ENCODE results near the gene SOX30. TPM values are rescaled to one million over a fixed set of nuclear protein-coding genes. Genes with fewer than 3 reads are reported as not detected.

The SOX30 gene
- total RNA-seq, 2 experiments from 2014 or later, result 0.18 to 0.33 TPM

GRCh38 chr5:157611571-157612476 is 40.4 kb downstream of the SOX30 start:
- H3K27me3 Mint-ChIP-seq, result no peaks in the 10 kb centered on the region
- no peak overlapping the region for H3K4me3 Mint-ChIP-seq
- H3K27ac Mint-ChIP-seq, result peak overlapping the region; percentile 86
- no peak for DNase-seq
- CTCF ChIA-PET, result interaction anchor here (0.9 to 1.2 kb wide), 3 partner anchors 8 to 38 kb away, joined by 3 read pairs; no protein-coding TSS in a partner anchor
- peaks cover 11% of the 10 kb centered on the region for H3K36me3 Mint-ChIP-seq (ENCODE audit: low read depth)
- peaks cover under 1% of the 10 kb centered on the region for H3K9me3 Mint-ChIP-seq
- H3K4me1 Mint-ChIP-seq, result peaks cover 67% of the 10 kb centered on the region
- POLR2A ChIA-PET, result interaction anchor here (0.9 to 2.3 kb wide), 7 partner anchors 8 to 72 kb away, joined by 3 to 9 read pairs (median 5); no protein-coding TSS in a partner anchor

GRCh38 chr5:157610990-157611389 is 41.2 kb downstream of the SOX30 start:
- peaks cover 11% of the 10 kb centered on the region for H3K36me3 Mint-ChIP-seq (ENCODE audit: low read depth)
- no peak for DNase-seq
- ChIA-PET CTCF (interaction anchor here (0.8 to 1.0 kb wide), 2 partner anchors 14 to 108 kb away, joined by 4 to 7 read pairs; no protein-coding TSS in a partner anchor), POLR2A (no interaction called here)
- H3K4me1 Mint-ChIP-seq, result peaks cover 72% of the 10 kb centered on the region
- peak overlapping the region; percentile 7 for H3K27ac Mint-ChIP-seq
- no peaks in the 10 kb centered on the region for H3K27me3 Mint-ChIP-seq
- no peak overlapping the region for H3K4me3 Mint-ChIP-seq
- H3K9me3 Mint-ChIP-seq, result no peaks in the 10 kb centered on the region

- Mint-ChIP-seq H3K9me3 (no peaks in the 10 kb centered on the region), H3K36me3 (ENCODE audit: low read depth) (peaks cover 11% of the 10 kb centered on the region), H3K27ac (no peak overlapping the region), H3K4me1 (peaks cover 81% of the 10 kb centered on the region), H3K27me3 (no peaks in the 10 kb centered on the region), H3K4me3 (no peak overlapping the region)
- ChIA-PET CTCF (interaction anchor here (0.6 to 1.8 kb wide), 4 partner anchors 9 to 134 kb away, joined by 3 to 5 read pairs (median 4); partner anchors contain the start of gene LSM11), POLR2A (interaction anchor here (0.6 to 3.9 kb wide), 6 partner anchors 16 to 944 kb away, joined by 3 to 28 read pairs (median 8); no protein-coding TSS in a partner anchor)
- DNase-seq, result no peak
Measured at GRCh38 chr5:157608972-157609565, 43.2 kb downstream of the SOX30 start.

GRCh38 chr5:157607371-157608161 is 44.7 kb downstream of the SOX30 start:
- Mint-ChIP-seq H3K4me3 (peak overlapping the region; percentile 6), H3K4me1 (peaks cover 81% of the 10 kb centered on the region), H3K36me3 (ENCODE audit: low read depth) (peaks cover 8% of the 10 kb centered on the region), H3K27me3 (no peaks in the 10 kb centered on the region), H3K9me3 (no peaks in the 10 kb centered on the region), H3K27ac (peak overlapping the region; percentile 81)
- ChIA-PET POLR2A (interaction anchor here (0.7 to 3.9 kb wide), 17 partner anchors 9 to 1601 kb away, joined by 3 to 28 read pairs (median 5); partner anchors contain the start of gene THG1L), CTCF (interaction anchor here (0.7 to 2.2 kb wide), 12 partner anchors 9 to 175 kb away, joined by 3 to 6 read pairs (median 3); partner anchors contain the start of gene LSM11)
- DNase-seq, result peak; percentile 86

- Mint-ChIP-seq H3K27ac (peak overlapping the region; percentile 56), H3K4me1 (peaks cover 80% of the 10 kb centered on the region), H3K36me3 (ENCODE audit: low read depth) (peaks cover 4% of the 10 kb centered on the region), H3K27me3 (no peaks in the 10 kb centered on the region), H3K4me3 (no peak overlapping the region), H3K9me3 (no peaks in the 10 kb centered on the region)
- ChIA-PET POLR2A (interaction anchor here (2.2 to 3.9 kb wide), 2 partner anchors 9 to 32 kb away, joined by 14 to 23 read pairs; no protein-coding TSS in a partner anchor), CTCF (interaction anchor here (2.2 kb wide), 1 partner anchor 61 kb away, joined by 6 read pairs; no protein-coding TSS in a partner anchor)
- no peak for DNase-seq
Measured at GRCh38 chr5:157606046-157606445, 46.2 kb downstream of the SOX30 start.

- Mint-ChIP-seq H3K4me3 (peak overlapping the region; percentile 9), H3K27ac (peak overlapping the region; percentile 82), H3K27me3 (no peaks in the 10 kb centered on the region), H3K4me1 (peaks cover 87% of the 10 kb centered on the region), H3K9me3 (no peaks in the 10 kb centered on the region), H3K36me3 (ENCODE audit: low read depth) (peaks cover 7% of the 10 kb centered on the region)
- POLR2A ChIA-PET, result interaction anchor here (1.0 to 2.2 kb wide), 8 partner anchors 9 to 62 kb away, joined by 3 to 11 read pairs (median 5); no protein-coding TSS in a partner anchor
- DNase-seq, result peak; percentile 81
- CTCF ChIA-PET, result interaction anchor here (1.5 kb wide), 1 partner anchor 9 kb away, joined by 3 read pairs; no protein-coding TSS in a partner anchor
Measured at GRCh38 chr5:157603333-157604190, 48.7 kb downstream of the SOX30 start.

- Mint-ChIP-seq H3K4me3 (peak overlapping the region; percentile 9), H3K9me3 (no peaks in the 10 kb centered on the region), H3K36me3 (ENCODE audit: low read depth) (peaks cover 7% of the 10 kb centered on the region), H3K27me3 (no peaks in the 10 kb centered on the region), H3K27ac (peak overlapping the region; percentile 82), H3K4me1 (peaks cover 87% of the 10 kb centered on the region)
- peak; percentile 58 for DNase-seq
- POLR2A ChIA-PET, result interaction anchor here (2.2 kb wide), 1 partner anchor 9 kb away, joined by 7 read pairs; no protein-coding TSS in a partner anchor
- CTCF ChIA-PET, result no interaction called here
Measured at GRCh38 chr5:157602505-157602904, 49.7 kb downstream of the SOX30 start.

GRCh38 chr5:157600252-157600651 is 52.0 kb downstream of the SOX30 start:
- no peak for DNase-seq
- Mint-ChIP-seq H3K9me3 (no peaks in the 10 kb centered on the region), H3K4me3 (no peak overlapping the region), H3K36me3 (ENCODE audit: low read depth) (peaks cover 11% of the 10 kb centered on the region), H3K4me1 (peaks cover 94% of the 10 kb centered on the region), H3K27ac (peak overlapping the region; percentile 61), H3K27me3 (no peaks in the 10 kb centered on the region)
- ChIA-PET CTCF (no interaction called here), POLR2A (interaction anchor here (2.4 kb wide), 1 partner anchor 26 kb away, joined by 6 read pairs; no protein-coding TSS in a partner anchor)

- Mint-ChIP-seq H3K36me3 (ENCODE audit: low read depth) (peaks cover 11% of the 10 kb centered on the region), H3K4me3 (no peak overlapping the region), H3K27ac (peak overlapping the region; percentile 87), H3K4me1 (peaks cover 95% of the 10 kb centered on the region), H3K27me3 (no peaks in the 10 kb centered on the region), H3K9me3 (no peaks in the 10 kb centered on the region)
- ChIA-PET CTCF (no interaction called here), POLR2A (interaction anchor here (0.9 to 2.4 kb wide), 2 partner anchors 8 to 25 kb away, joined by 5 to 6 read pairs; no protein-coding TSS in a partner anchor)
- no peak for DNase-seq
Measured at GRCh38 chr5:157599565-157599964, 52.7 kb downstream of the SOX30 start.

- no peaks in the 10 kb centered on the region for H3K27me3 Mint-ChIP-seq
- H3K36me3 Mint-ChIP-seq (ENCODE audit: low read depth), result peaks cover 9% of the 10 kb centered on the region
- DNase-seq, result no peak
- H3K4me1 Mint-ChIP-seq, result peaks cover 95% of the 10 kb centered on the region
- peak overlapping the region; percentile 87 for H3K27ac Mint-ChIP-seq
- CTCF ChIA-PET, result interaction anchor here (1.8 kb wide), 1 partner anchor 9 kb away, joined by 3 read pairs; no protein-coding TSS in a partner anchor
- peak overlapping the region; percentile 37 for H3K4me3 Mint-ChIP-seq
- no peaks in the 10 kb centered on the region for H3K9me3 Mint-ChIP-seq
- POLR2A ChIA-PET, result interaction anchor here (0.9 to 6.9 kb wide), 6 partner anchors 9 to 55 kb away, joined by 4 to 73 read pairs (median 21); no protein-coding TSS in a partner anchor
Measured at GRCh38 chr5:157598350-157598936, 53.8 kb downstream of the SOX30 start.

GRCh38 chr5:157597277-157597676 is 55.0 kb downstream of the SOX30 start:
- Mint-ChIP-seq H3K36me3 (ENCODE audit: low read depth) (peaks cover 9% of the 10 kb centered on the region), H3K27ac (peak overlapping the region; percentile 87), H3K4me3 (peak overlapping the region; percentile 23), H3K9me3 (no peaks in the 10 kb centered on the region), H3K4me1 (peaks cover 95% of the 10 kb centered on the region), H3K27me3 (no peaks in the 10 kb centered on the region)
- CTCF ChIA-PET, result interaction anchor here (1.0 to 3.0 kb wide), 10 partner anchors 10 to 146 kb away, joined by 3 to 11 read pairs (median 5); partner anchors contain the start of gene LSM11
- POLR2A ChIA-PET, result interaction anchor here (0.7 to 7.5 kb wide), 11 partner anchors 10 to 329 kb away, joined by 3 to 80 read pairs (median 7); partner anchors contain the start of gene ADAM19
- no peak for DNase-seq
